DOHH2 (cell line): ENCODE results near the gene ANXA7.

ENCODE experiments used
- H3F3A ChIP-seq: fragments of 200-600 bp; sonication (generic), shearing (Covaris generic); 2 replicates; pipeline ENCODE4 v1.6.0; 2016; ENCODE audit warnings: antibody characterized with exemption, mild to moderate bottlenecking; ENCODE audit not compliant: control insufficient read depth, insufficient read depth
- H3K27ac ChIP-seq: fragments of 200-600 bp; sonication (generic); 2 replicates; pipeline ENCODE4 v1.5.1; 2014; ENCODE audit warnings: low read depth, mild to moderate bottlenecking, low read length, moderate library complexity
- H3K27me3 ChIP-seq: fragments of 200-600 bp; sonication (generic); 2 replicates; pipeline ENCODE4 v1.6.1; 2014; ENCODE audit warnings: mild to moderate bottlenecking, low read length, mixed read lengths; ENCODE audit not compliant: control insufficient read depth
- H3K36me3 ChIP-seq: fragments of 200-600 bp; sonication (generic); 2 replicates; pipeline ENCODE4 v1.6.1; 2014; ENCODE audit warnings: mild to moderate bottlenecking, low read length, moderate library complexity, mixed read lengths; ENCODE audit not compliant: control insufficient read depth
- H3K4me1 ChIP-seq: fragments of 200-600 bp; sonication (generic); 2 replicates; pipeline ENCODE4 v1.6.1; 2014; ENCODE audit warnings: mild to moderate bottlenecking, low read length, mixed read lengths; ENCODE audit not compliant: control insufficient read depth
- H3K4me2 ChIP-seq: fragments of 200-600 bp; sonication (generic); 2 replicates; pipeline ENCODE4 v1.6.0; 2014; ENCODE audit warnings: mild to moderate bottlenecking, low read length, moderate library complexity
- H3K4me3 ChIP-seq: fragments of 200-600 bp; sonication (generic); 2 replicates; pipeline ENCODE4 v1.5.1; 2014; ENCODE audit warnings: mild to moderate bottlenecking, low read length, mixed read lengths
- H3K79me2 ChIP-seq: fragments of 200-600 bp; sonication (generic); 2 replicates; pipeline ENCODE4 v1.6.1; 2014; ENCODE audit warnings: mild to moderate bottlenecking, low read length, mixed read lengths; ENCODE audit not compliant: control insufficient read depth
- H3K9me2 ChIP-seq: fragments of 200-600 bp; sonication (generic); replicated peaks from 2 replicates; pipeline ENCODE4 v1.6.1; 2014; ENCODE audit warnings: mild to moderate bottlenecking, low read length, mixed read lengths; ENCODE audit not compliant: control insufficient read depth
- H3K9me3 ChIP-seq: fragments of 200-600 bp; sonication (generic); 2 replicates; pipeline ENCODE4 v1.6.1; 2014; ENCODE audit warnings: antibody characterized with exemption, low read length, mixed read lengths; ENCODE audit not compliant: control insufficient read depth, insufficient read depth
- H4K20me1 ChIP-seq: fragments of 200-600 bp; sonication (generic); 2 replicates; pipeline ENCODE4 v1.6.0; 2014; ENCODE audit warnings: low read depth, mild to moderate bottlenecking, antibody characterized with exemption, low read length, moderate library complexity; ENCODE audit not compliant: control insufficient read depth, insufficient read depth
- EZH2phosphoT487 ChIP-seq: fragments of 200-600 bp; sonication (generic); IDR thresholded peaks from 2 replicates; pipeline ENCODE4 v1.6.1; 2017; ENCODE audit warnings: borderline replicate concordance, mild to moderate bottlenecking, antibody characterized with exemption, low read length, moderate library complexity, mixed read lengths
- TF ChIP-seq, protein P1 (sequence below): fragments of 200-600 bp; sonication (generic); IDR thresholded peaks from one replicate; pipeline ENCODE4 v1.5.1; 2014; ENCODE audit warnings: antibody characterized with exemption, mild to moderate bottlenecking, low read depth, low read length; ENCODE audit not compliant: poor library complexity, severe bottlenecking

ANXA7 gene

DNA sequence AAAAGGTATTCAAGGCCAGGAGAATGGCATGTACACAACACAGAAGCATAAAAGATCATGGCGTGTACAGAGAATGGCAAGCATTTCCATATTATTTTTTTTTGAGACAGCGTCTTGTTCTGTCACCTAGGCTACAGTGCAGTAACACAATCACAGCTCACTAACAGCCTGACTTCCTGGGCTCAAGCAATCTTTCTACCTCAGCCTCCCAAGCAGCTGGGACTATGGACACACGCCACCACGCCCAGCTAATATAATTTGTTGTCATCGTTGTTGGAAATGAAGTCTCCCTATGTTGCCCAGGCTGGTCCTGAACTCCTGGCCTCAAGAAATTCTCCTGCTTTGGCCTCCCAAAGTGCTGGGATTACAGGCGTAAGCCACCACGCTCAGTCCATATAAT is 27.3 kb downstream of the ANXA7 start:
- Histone ChIP-seq H3K9me2 (no peaks in the 10 kb centered on the region), H3K4me3 (no peak overlapping the region), H3F3A (no peaks in the 10 kb centered on the region), H4K20me1 (no peaks in the 10 kb centered on the region), H3K36me3 (peaks cover 42% of the 10 kb centered on the region), H3K9me3 (no peaks in the 10 kb centered on the region), H3K4me1 (no peaks in the 10 kb centered on the region), H3K79me2 (no peaks in the 10 kb centered on the region), H3K27ac (no peak overlapping the region), H3K4me2 (no peak overlapping the region), H3K27me3 (no peaks in the 10 kb centered on the region)
- TF ChIP-seq, protein P1, sequence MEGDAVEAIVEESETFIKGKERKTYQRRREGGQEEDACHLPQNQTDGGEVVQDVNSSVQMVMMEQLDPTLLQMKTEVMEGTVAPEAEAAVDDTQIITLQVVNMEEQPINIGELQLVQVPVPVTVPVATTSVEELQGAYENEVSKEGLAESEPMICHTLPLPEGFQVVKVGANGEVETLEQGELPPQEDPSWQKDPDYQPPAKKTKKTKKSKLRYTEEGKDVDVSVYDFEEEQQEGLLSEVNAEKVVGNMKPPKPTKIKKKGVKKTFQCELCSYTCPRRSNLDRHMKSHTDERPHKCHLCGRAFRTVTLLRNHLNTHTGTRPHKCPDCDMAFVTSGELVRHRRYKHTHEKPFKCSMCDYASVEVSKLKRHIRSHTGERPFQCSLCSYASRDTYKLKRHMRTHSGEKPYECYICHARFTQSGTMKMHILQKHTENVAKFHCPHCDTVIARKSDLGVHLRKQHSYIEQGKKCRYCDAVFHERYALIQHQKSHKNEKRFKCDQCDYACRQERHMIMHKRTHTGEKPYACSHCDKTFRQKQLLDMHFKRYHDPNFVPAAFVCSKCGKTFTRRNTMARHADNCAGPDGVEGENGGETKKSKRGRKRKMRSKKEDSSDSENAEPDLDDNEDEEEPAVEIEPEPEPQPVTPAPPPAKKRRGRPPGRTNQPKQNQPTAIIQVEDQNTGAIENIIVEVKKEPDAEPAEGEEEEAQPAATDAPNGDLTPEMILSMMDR = no peak
- no peak for TF ChIP-seq EZH2phosphoT487

DNA sequence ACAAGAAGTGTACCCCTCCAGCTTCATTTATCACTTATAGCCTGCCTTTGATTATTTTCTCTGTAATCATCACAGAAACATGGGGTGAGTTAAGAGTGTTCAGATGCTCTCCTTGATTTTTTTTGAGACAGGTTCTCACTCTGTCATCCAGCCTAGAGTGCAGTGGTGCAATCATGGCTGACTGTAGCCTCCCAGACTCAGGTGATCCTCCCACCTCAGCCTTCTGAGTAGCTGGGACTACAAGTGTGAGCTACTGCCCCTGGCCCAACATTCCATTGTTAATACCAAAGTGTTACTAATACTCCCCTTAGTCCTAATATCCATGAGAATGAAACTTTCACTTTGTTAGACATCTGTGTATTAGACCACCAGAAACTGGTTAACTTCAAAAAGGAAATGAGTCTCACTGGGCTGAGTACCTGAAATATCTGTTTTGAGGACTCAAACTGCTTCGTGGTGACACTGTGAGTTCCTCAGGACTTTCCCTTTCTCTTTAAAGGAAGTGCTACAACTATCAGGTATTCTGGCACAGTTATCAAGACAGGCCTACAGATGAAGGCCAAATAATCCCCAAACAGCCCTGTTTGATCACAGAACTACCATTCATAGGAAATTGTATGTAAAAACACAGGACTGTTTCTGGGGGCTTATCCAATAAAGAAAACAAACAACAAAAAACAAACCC is 34.7 kb downstream of the ANXA7 start:
- H4K20me1 ChIP-seq = no peaks in the 10 kb centered on the region
- no peak overlapping the region for H3K27ac ChIP-seq
- H3K27me3 ChIP-seq = no peaks in the 10 kb centered on the region
- no peaks in the 10 kb centered on the region for H3F3A ChIP-seq
- H3K4me2 ChIP-seq = no peak overlapping the region
- no peaks in the 10 kb centered on the region for H3K4me1 ChIP-seq
- H3K79me2 ChIP-seq = no peaks in the 10 kb centered on the region
- H3K36me3 ChIP-seq = peaks cover 53% of the 10 kb centered on the region
- H3K9me2 ChIP-seq = no peaks in the 10 kb centered on the region
- TF ChIP-seq EZH2phosphoT487 = no peak
- TF ChIP-seq, protein P1 = no peak
- H3K4me3 ChIP-seq = no peak overlapping the region
- H3K9me3 ChIP-seq = no peaks in the 10 kb centered on the region

DNA sequence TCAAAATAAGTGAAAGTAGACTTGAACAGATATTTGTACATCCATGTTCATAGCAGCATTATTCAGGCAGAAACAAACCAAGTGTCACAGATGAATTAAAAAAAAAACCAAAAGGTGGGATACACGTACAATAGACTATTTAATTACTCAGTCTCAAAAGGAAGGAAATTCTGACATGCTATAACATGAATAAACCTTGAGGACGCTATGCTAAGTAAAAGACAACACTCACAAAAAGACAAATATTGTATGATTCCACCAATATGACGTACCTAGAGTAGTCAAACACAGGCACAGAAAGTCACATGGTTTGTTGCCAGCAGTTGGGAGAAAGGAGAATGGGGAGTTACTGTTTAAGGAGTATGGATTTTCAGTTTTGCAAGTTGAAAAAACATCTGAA is 37.2 kb downstream of the ANXA7 start:
- no peaks in the 10 kb centered on the region for H3F3A ChIP-seq
- H4K20me1 ChIP-seq = no peaks in the 10 kb centered on the region
- no peaks in the 10 kb centered on the region for H3K27me3 ChIP-seq
- no peaks in the 10 kb centered on the region for H3K4me1 ChIP-seq
- peaks cover 44% of the 10 kb centered on the region for H3K36me3 ChIP-seq
- no peaks in the 10 kb centered on the region for H3K9me2 ChIP-seq
- no peak overlapping the region for H3K4me2 ChIP-seq
- H3K79me2 ChIP-seq = no peaks in the 10 kb centered on the region
- H3K4me3 ChIP-seq = no peak overlapping the region
- H3K9me3 ChIP-seq = no peaks in the 10 kb centered on the region
- no peak overlapping the region for H3K27ac ChIP-seq
- no peak for TF ChIP-seq EZH2phosphoT487
- TF ChIP-seq, protein P1 = no peak
